Activated effector memory CD4-positive, alpha-beta T cell treated with Interleukin-2 at 50 U/mL for 16 hours (primary cell): ENCODE measurements around the gene PPM1H.
"Not testable (repeated sequence)": the region's sequence is repeated elsewhere in the genome, so short reads cannot be mapped to it uniquely, and the experiment has no call there.

ENCODE experiments used
- DNase-seq: peaks from one replicate; pipeline ENCODE4 v3.0.0-alpha.2; 2020

PPM1H gene

GRCh38 chr12:62934799-62935674 lies at the start of gene PPM1H:
TSS of gene PPM1H (minus strand) at chr12:62935150. CDS start at chr12:62934736, 414 bp downstream.
- DNase-seq, result no peak

- no peak for DNase-seq
These were observed 48.6 kb upstream of the PPM1H start for GRCh38 chr12:62983594-62983993.

GRCh38 chr12:62978768-62979167 lies 43.8 kb upstream of the PPM1H start:
- no peak for DNase-seq

- DNase-seq, result no peak
These were observed 42.9 kb upstream of the PPM1H start for GRCh38 chr12:62977883-62978282.

GRCh38 chr12:62977418-62977817 lies 42.5 kb upstream of the PPM1H start:
- no peak for DNase-seq

- DNase-seq, result no peak
These were observed 41.2 kb upstream of the PPM1H start for GRCh38 chr12:62976110-62976662.

- no peak for DNase-seq
These were observed 37.0 kb upstream of the PPM1H start for GRCh38 chr12:62971769-62972525.

GRCh38 chr12:62969695-62970094 lies 34.7 kb upstream of the PPM1H start:
- DNase-seq, result no peak

GRCh38 chr12:62967701-62968100 lies 32.8 kb upstream of the PPM1H start:
- DNase-seq, result no peak

- no peak for DNase-seq
These were observed 32.1 kb upstream of the PPM1H start for GRCh38 chr12:62966990-62967506.

GRCh38 chr12:62966446-62966989 lies 31.6 kb upstream of the PPM1H start:
- DNase-seq, result not testable (repeated sequence)

GRCh38 chr12:62965700-62966099 lies 30.8 kb upstream of the PPM1H start:
- DNase-seq, result not testable (repeated sequence)

- not testable (repeated sequence) for DNase-seq
These were observed 30.3 kb upstream of the PPM1H start for GRCh38 chr12:62965242-62965641.

GRCh38 chr12:62963486-62964041 lies 28.6 kb upstream of the PPM1H start:
- DNase-seq, result no peak

GRCh38 chr12:62960324-62960723 lies 25.4 kb upstream of the PPM1H start:
- no peak for DNase-seq

GRCh38 chr12:62959745-62960144 lies 24.8 kb upstream of the PPM1H start:
- no peak for DNase-seq

- no peak for DNase-seq
These were observed 22.4 kb upstream of the PPM1H start for GRCh38 chr12:62957233-62957953.

- no peak for DNase-seq
These were observed 20.7 kb upstream of the PPM1H start for GRCh38 chr12:62955678-62956077.

GRCh38 chr12:62950317-62950716 lies 15.4 kb upstream of the PPM1H start:
- DNase-seq, result no peak

- no peak for DNase-seq
These were observed 13.2 kb upstream of the PPM1H start for GRCh38 chr12:62948123-62948522.

GRCh38 chr12:62947364-62947763 lies 12.4 kb upstream of the PPM1H start:
- DNase-seq, result no peak

GRCh38 chr12:62943779-62944395 lies 8.9 kb upstream of the PPM1H start:
- no peak for DNase-seq
